Brain microvascular endothelial cell (primary cell): ENCODE measurements around the gene HCLS1.

Source experiments
- DNase-seq: peaks from one replicate; pipeline ENCODE4 v3.0.0-alpha.2; 2020
- H3K27ac ChIP-seq: fragments of 250-450 bp; sonication (Bioruptor Pico); 2 replicates; pipeline ENCODE4 v1.5.1; 2020; ENCODE audit warnings: mild to moderate bottlenecking, moderate library complexity
- H3K27me3 ChIP-seq: fragments of 250-450 bp; sonication (Bioruptor Pico); replicated peaks from 2 replicates; pipeline ENCODE4 v1.5.1; 2020; ENCODE audit warnings: mild to moderate bottlenecking
- H3K36me3 ChIP-seq: fragments of 250-450 bp; sonication (Bioruptor Pico); replicated peaks from 2 replicates; pipeline ENCODE4 v1.5.1; 2020; ENCODE audit warnings: mild to moderate bottlenecking
- H3K4me3 ChIP-seq: 2 replicates; pipeline ENCODE4 v1.5.1; 2011; ENCODE audit warnings: low read depth, mild to moderate bottlenecking, control low read depth, low read length, moderate library complexity
- CTCF ChIP-seq: IDR thresholded peaks from 2 replicates; pipeline ENCODE4 v1.5.1; 2011; ENCODE audit warnings: low read depth, mild to moderate bottlenecking, moderate library complexity, low read length, control low read depth, inconsistent platforms; ENCODE audit errors: missing control alignments
- in situ Hi-C: cut with HindIII; loops from 2 replicates; pipeline ENCODE4 v1.10.0; 2017; ENCODE audit warnings: low sequenced_read_pairs, low pct_ligation_motif_present

HCLS1 gene

GRCh38 chr3:121662742-121663141 lies 2.0 kb upstream of the HCLS1 start:
- H3K27me3 ChIP-seq = no peaks in the 10 kb centered on the region
- no peak overlapping the region for H3K27ac ChIP-seq
- TF ChIP-seq CTCF = no peak
- in situ Hi-C loops = no loop called here
- DNase-seq = no peak
- H3K36me3 ChIP-seq = peaks cover 41% of the 10 kb centered on the region
- H3K4me3 ChIP-seq = no peak overlapping the region

GRCh38 chr3:121661376-121661775 lies 673 bp upstream of the HCLS1 start:
- Histone ChIP-seq H3K27me3 (no peaks in the 10 kb centered on the region), H3K4me3 (no peak overlapping the region), H3K36me3 (peaks cover 27% of the 10 kb centered on the region), H3K27ac (no peak overlapping the region)
- no peak for TF ChIP-seq CTCF
- DNase-seq = no peak
- in situ Hi-C loops = no loop called here

- Histone ChIP-seq H3K36me3 (peaks cover 13% of the 10 kb centered on the region), H3K4me3 (no peak overlapping the region), H3K27ac (no peak overlapping the region), H3K27me3 (no peaks in the 10 kb centered on the region)
- no peak for DNase-seq
- in situ Hi-C loops = no loop called here
- TF ChIP-seq CTCF = no peak
These were observed 1.1 kb downstream of the HCLS1 start for GRCh38 chr3:121659586-121659985.

GRCh38 chr3:121658716-121659435 lies 1.8 kb downstream of the HCLS1 start:
- Histone ChIP-seq H3K27ac (no peak overlapping the region), H3K36me3 (peaks cover 6% of the 10 kb centered on the region), H3K4me3 (no peak overlapping the region), H3K27me3 (no peaks in the 10 kb centered on the region)
- DNase-seq = no peak
- in situ Hi-C loops = no loop called here
- TF ChIP-seq CTCF = no peak

GRCh38 chr3:121654493-121655385 lies 6.0 kb downstream of the HCLS1 start:
- Histone ChIP-seq H3K36me3 (no peaks in the 10 kb centered on the region), H3K27ac (no peak overlapping the region), H3K4me3 (no peak overlapping the region), H3K27me3 (no peaks in the 10 kb centered on the region)
- no peak for DNase-seq
- TF ChIP-seq CTCF = no peak
- in situ Hi-C loops = no loop called here
